ENCODE data around the gene C1QTNF2. TPM values are rescaled to one million over a fixed set of nuclear protein-coding genes. Genes with fewer than 3 reads are reported as not detected.
A peak's percentile ranks its signal among the peaks of the same experiment; 100 is the strongest.

Gene C1QTNF2
- total RNA-seq, 4 donors from 2014 or later = 0.09 to 0.65 TPM; not detected in 2

- H3K36me3 ChIP-seq = no peaks in the 10 kb centered on the region
- no peak for DNase-seq
- H3K4me1 ChIP-seq = peaks cover 14% of the 10 kb centered on the region in 2 donors
- no peak for TF ChIP-seq CTCF (IDR thresholded peaks at IDR 0.05 in 4 of 5, conservative IDR thresholded peaks at IDR 0.05 in 1 of 5)
- no peak for TF ChIP-seq POLR2A (IDR thresholded peaks at IDR 0.05)
- in situ Hi-C loops (cut with MboI; ENCODE audit: low sequenced_read_pairs in 4 of 4) = no loop called here
- peak overlapping the region; percentile 32 to 70 (median 52) for H3K27ac ChIP-seq
- H3K4me3 ChIP-seq = no peak overlapping the region
- no peaks in the 10 kb centered on the region for H3K27me3 ChIP-seq
- ATAC-seq = peak in 1 of 2 donors; percentile 53
- intact Hi-C loops (cut with DNase I; ENCODE audit: low total_unique reads) = no loop called here
- H3K9me3 ChIP-seq = no peaks in the 10 kb centered on the region
Observed at GRCh38 chr5:160363211-160363610, 7.2 kb downstream of the C1QTNF2 start.

- H3K36me3 ChIP-seq = no peaks in the 10 kb centered on the region
- TF ChIP-seq POLR2A (IDR thresholded peaks at IDR 0.05) (no peak), CTCF (IDR thresholded peaks at IDR 0.05 in 4 of 5, conservative IDR thresholded peaks at IDR 0.05 in 1 of 5) (no peak)
- in situ Hi-C loops (cut with MboI; ENCODE audit: low sequenced_read_pairs in 4 of 4) (no loop called here), intact Hi-C loops (cut with DNase I; ENCODE audit: low total_unique reads) (no loop called here)
- DNase-seq = no peak
- no peaks in the 10 kb centered on the region for H3K27me3 ChIP-seq
- H3K4me1 ChIP-seq = peaks cover 28 to 29% of the 10 kb centered on the region in 2 donors
- peak overlapping the region in 1 of 4 donors; percentile 64 for H3K27ac ChIP-seq
- H3K9me3 ChIP-seq = no peaks in the 10 kb centered on the region
- no peak overlapping the region for H3K4me3 ChIP-seq
- ATAC-seq = no peak
Observed at GRCh38 chr5:160361624-160362228, 8.7 kb downstream of the C1QTNF2 start.

GRCh38 chr5:160360310-160360709 lies 10.1 kb downstream of the C1QTNF2 start:
- Histone ChIP-seq H3K4me1 (peaks cover 30 to 33% of the 10 kb centered on the region in 2 donors), H3K36me3 (no peaks in the 10 kb centered on the region)

GRCh38 chr5:160359816-160360215 lies 10.6 kb downstream of the C1QTNF2 start:
- H3K27ac ChIP-seq = no peak overlapping the region
- no peaks in the 10 kb centered on the region for H3K27me3 ChIP-seq
- H3K9me3 ChIP-seq = no peaks in the 10 kb centered on the region
- peaks cover 30 to 33% of the 10 kb centered on the region in 2 donors for H3K4me1 ChIP-seq
- in situ Hi-C loops (cut with MboI; ENCODE audit: low sequenced_read_pairs in 4 of 4) (no loop called here), intact Hi-C loops (cut with DNase I; ENCODE audit: low total_unique reads) (no loop called here)
- TF ChIP-seq CTCF (IDR thresholded peaks at IDR 0.05 in 4 of 5, conservative IDR thresholded peaks at IDR 0.05 in 1 of 5) (no peak), POLR2A (IDR thresholded peaks at IDR 0.05) (no peak)
- DNase-seq (no peak), ATAC-seq (no peak)
- H3K4me3 ChIP-seq = no peak overlapping the region
- no peaks in the 10 kb centered on the region for H3K36me3 ChIP-seq

More at GRCh38 chr5:160360310-160360709, 10.1 kb downstream of the C1QTNF2 start:
- H3K27ac ChIP-seq = no peak overlapping the region
- intact Hi-C loops (cut with DNase I; ENCODE audit: low total_unique reads) (no loop called here), in situ Hi-C loops (cut with MboI; ENCODE audit: low sequenced_read_pairs in 4 of 4) (no loop called here)
- TF ChIP-seq CTCF (IDR thresholded peaks at IDR 0.05 in 4 of 5, conservative IDR thresholded peaks at IDR 0.05 in 1 of 5) (no peak), POLR2A (IDR thresholded peaks at IDR 0.05) (no peak)
- no peak for ATAC-seq
- H3K27me3 ChIP-seq = no peaks in the 10 kb centered on the region
- DNase-seq = no peak
- no peak overlapping the region for H3K4me3 ChIP-seq
- H3K9me3 ChIP-seq = no peaks in the 10 kb centered on the region

GRCh38 chr5:160359242-160359641 lies 11.2 kb downstream of the C1QTNF2 start:
- TF ChIP-seq POLR2A (IDR thresholded peaks at IDR 0.05) = no peak

More at GRCh38 chr5:160359242-160359641, 11.2 kb downstream of the C1QTNF2 start:
- H3K27me3 ChIP-seq = no peaks in the 10 kb centered on the region
- intact Hi-C loops (cut with DNase I; ENCODE audit: low total_unique reads) = no loop called here
- no peak overlapping the region for H3K4me3 ChIP-seq
- no peak overlapping the region for H3K27ac ChIP-seq
- no peaks in the 10 kb centered on the region for H3K36me3 ChIP-seq
- DNase-seq (no peak), ATAC-seq (no peak)
- H3K9me3 ChIP-seq = no peaks in the 10 kb centered on the region
- H3K4me1 ChIP-seq = peaks cover 30 to 33% of the 10 kb centered on the region in 2 donors
- in situ Hi-C loops (cut with MboI; ENCODE audit: low sequenced_read_pairs in 4 of 4) = no loop called here

Measured in gastrocnemius medialis (tissue), 4 donors.